BLaER1 treated with 17β-estradiol and CSF1 and Interleukin-3, amounts not matched to agents 10 nM and 100 nM (cell line): Measurements from ENCODE around the gene TADA3.

Experiments used
- H3K27ac ChIP-seq, 11 experiments: shearing (Covaris generic); formaldehyde crosslinking; 2 replicates each; pipeline ENCODE4 v1.8.1; 2022
- H3K27me3 ChIP-seq, 11 experiments: shearing (Covaris generic); formaldehyde crosslinking; 2 replicates each; pipeline ENCODE4 v1.8.1; 2022
- H3K36me3 ChIP-seq, 11 experiments: shearing (Covaris generic); formaldehyde crosslinking; 2 replicates each; pipeline ENCODE4 v1.8.1; 2022
- H3K4me1 ChIP-seq, 10 experiments: shearing (Covaris generic); formaldehyde crosslinking; 2 replicates each; pipeline ENCODE4 v1.8.1; 2022
- H3K4me2 ChIP-seq, 11 experiments: shearing (Covaris generic); formaldehyde crosslinking; 2 replicates each; pipeline ENCODE4 v1.8.1; 2022
- H3K4me3 ChIP-seq, 10 experiments: shearing (Covaris generic); formaldehyde crosslinking; 2 replicates each; pipeline ENCODE4 v1.8.1; 2022
- H3K9ac ChIP-seq, 11 experiments: shearing (Covaris generic); formaldehyde crosslinking; 2 replicates each; pipeline ENCODE4 v1.8.1; 2022
- H3K9me3 ChIP-seq, 11 experiments: shearing (Covaris generic); formaldehyde crosslinking; replicated peaks in 1 of 11; 2 replicates each; pipeline ENCODE4 v1.8.1; 2022
- H4K20me1 ChIP-seq, 11 experiments: shearing (Covaris generic); formaldehyde crosslinking; 2 replicates each; pipeline ENCODE4 v1.8.1; 2022
- Cebpa-rat ChIP-seq, 11 experiments: shearing (Covaris generic); IDR thresholded peaks; 2 replicates each; pipeline ENCODE4 v1.8.1; 2022

The TADA3 gene

DNA sequence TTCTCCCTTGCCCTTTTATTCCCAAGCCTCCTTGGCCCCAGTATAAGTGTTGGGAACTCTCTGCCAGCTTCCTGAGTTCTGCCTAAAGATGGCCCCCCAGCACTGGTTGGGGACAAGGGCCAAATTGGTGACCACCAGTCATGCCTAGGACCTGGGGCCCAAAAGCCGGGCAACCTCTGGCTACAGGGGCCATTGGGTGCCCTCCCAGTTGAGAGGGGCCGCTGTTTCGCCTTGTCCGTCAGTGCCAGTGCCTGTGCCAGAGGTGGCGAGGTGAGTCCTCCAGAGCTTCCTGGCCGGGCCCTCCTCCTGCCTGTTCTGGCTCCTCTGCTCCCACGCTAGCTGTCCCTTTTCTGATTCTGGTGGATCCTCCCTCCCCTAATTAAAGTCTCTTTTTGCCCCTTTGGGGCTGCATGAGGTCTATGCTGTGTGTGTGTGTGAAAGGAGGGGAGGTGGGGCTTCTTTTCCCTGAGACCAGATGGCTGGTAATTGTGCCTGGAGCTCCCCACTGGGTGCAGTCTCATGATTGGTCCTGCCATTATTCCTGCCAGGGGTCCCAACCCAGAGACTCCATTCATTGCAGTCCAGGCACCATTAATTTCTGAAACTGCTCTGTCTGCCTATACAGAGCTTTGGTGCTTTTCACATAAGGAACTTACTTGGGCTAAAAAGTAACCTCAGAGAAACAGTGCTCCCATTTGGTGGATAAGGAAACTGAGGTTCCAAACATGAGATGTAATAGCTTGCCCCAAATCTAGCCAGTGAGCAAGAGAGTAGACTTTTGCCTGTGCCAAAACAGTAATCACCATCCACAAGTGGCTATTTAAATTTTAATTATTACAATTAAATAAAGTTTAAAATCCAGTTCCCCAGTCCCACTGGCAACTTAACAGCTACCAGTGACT lies 14.7 kb upstream of the TADA3 start:
- peaks cover 55 to 74% (median 59%) of the 10 kb centered on the region in 11 experiments for H3K36me3 ChIP-seq
- 0 out of 22 replicates have a peak overlapping the region, but pooled peaks of 1 of the 11 experiments have one; percentile 15 for H3K27ac ChIP-seq

GRCh38 chr3:9806137-9806536 lies 13.9 kb upstream of the TADA3 start:
- Histone ChIP-seq H3K9me3 (no peaks in the 10 kb centered on the region), H3K27me3 (no peaks in the 10 kb centered on the region), H3K27ac (no peak overlapping the region), H3K4me1 (peaks cover 31 to 79% (median 43%) of the 10 kb centered on the region in 10 experiments), H3K9ac (peak overlapping the region in 2 of 11 experiments; percentile 21 to 41; a peak in 1 of 22 replicates), H3K4me3 (no peak overlapping the region), H4K20me1 (peaks cover 7 to 81% (median 59%) of the 10 kb centered on the region in 11 experiments; a peak in 20 of 22 replicates), H3K4me2 (peak overlapping the region in 3 of 11 experiments; percentile 90 to 93 (median 92); a peak in 3 of 22 replicates), H3K36me3 (peaks cover 63 to 75% (median 67%) of the 10 kb centered on the region in 11 experiments)
- no peak for TF ChIP-seq Cebpa-rat (IDR thresholded peaks at IDR 0.05)

More for the DNA sequence above, 14.7 kb upstream of the TADA3 start:
- Histone ChIP-seq H3K27me3 (no peaks in the 10 kb centered on the region), H4K20me1 (peaks cover 3 to 73% (median 51%) of the 10 kb centered on the region in 11 experiments; a peak in 19 of 22 replicates), H3K4me2 (peak overlapping the region in 5 of 11 experiments; percentile 89 to 95 (median 92); a peak in 9 of 22 replicates), H3K9ac (peak overlapping the region in 4 of 11 experiments; percentile 2 to 87 (median 44); a peak in 4 of 22 replicates), H3K4me1 (peaks cover 31 to 79% (median 44%) of the 10 kb centered on the region in 10 experiments), H3K9me3 (no peaks in the 10 kb centered on the region), H3K4me3 (no peak overlapping the region)
- TF ChIP-seq Cebpa-rat (IDR thresholded peaks at IDR 0.05): no peak

DNA sequence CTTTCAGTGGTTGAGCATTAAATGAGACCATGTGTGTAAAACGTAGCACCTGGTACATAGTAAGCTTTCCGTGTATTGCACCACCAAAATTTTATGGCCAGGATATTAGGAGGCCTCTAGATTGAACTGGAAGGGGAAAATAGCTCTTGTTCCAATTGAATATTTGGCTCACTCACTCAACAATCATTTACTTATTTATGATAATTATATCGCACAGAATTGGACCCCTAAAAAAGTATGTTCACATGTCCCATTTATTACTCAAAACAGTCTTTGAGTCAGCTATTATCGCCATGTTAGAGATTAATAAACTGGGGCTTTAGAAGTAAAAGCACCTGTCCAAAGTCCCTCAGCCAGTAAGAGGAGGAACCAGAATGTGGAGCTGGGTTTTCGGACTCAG lies 12.7 kb upstream of the TADA3 start:
- Histone ChIP-seq H3K4me3 (no peak overlapping the region), H3K27ac (no peak overlapping the region), H4K20me1 (peaks cover 12 to 92% (median 70%) of the 10 kb centered on the region in 11 experiments; a peak in 21 of 22 replicates), H3K9me3 (no peaks in the 10 kb centered on the region), H3K4me2 (0 out of 22 replicates have a peak overlapping the region, but pooled peaks of 1 of the 11 experiments have one; percentile 1), H3K4me1 (peaks cover 23 to 68% (median 33%) of the 10 kb centered on the region in 10 experiments), H3K9ac (peak overlapping the region in 2 of 11 experiments; percentile 34 to 42; a peak in 2 of 22 replicates), H3K27me3 (no peaks in the 10 kb centered on the region), H3K36me3 (peaks cover 75 to 85% (median 79%) of the 10 kb centered on the region in 11 experiments)
- no peak for TF ChIP-seq Cebpa-rat (IDR thresholded peaks at IDR 0.05)

DNA sequence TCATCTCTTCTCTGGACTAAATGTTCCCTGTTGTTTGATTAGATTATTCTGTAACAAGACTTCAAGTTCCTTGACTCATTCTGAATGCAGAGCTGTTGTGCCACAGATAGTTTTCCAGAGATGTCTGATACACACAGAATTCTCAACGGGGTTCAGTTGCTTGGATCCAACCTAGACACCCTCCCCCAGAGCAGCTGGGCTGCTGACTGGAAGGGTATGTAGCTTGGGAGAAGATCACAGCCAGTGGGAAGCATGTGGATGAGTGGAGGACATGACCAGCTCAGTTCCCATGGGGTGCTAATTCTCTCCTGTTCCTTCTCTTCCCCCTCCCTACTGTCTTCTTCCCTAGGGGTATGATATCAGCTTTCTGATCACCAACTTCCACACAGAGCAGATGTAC lies 11.2 kb upstream of the TADA3 start:
- peaks cover 15 to 98% (median 85%) of the 10 kb centered on the region in 11 experiments; a peak in 21 of 22 replicates for H4K20me1 ChIP-seq
- no peaks in the 10 kb centered on the region for H3K27me3 ChIP-seq
- peaks cover 11 to 58% (median 22%) of the 10 kb centered on the region in 10 experiments for H3K4me1 ChIP-seq
- H3K36me3 ChIP-seq: peaks cover 90 to 99% (median 94%) of the 10 kb centered on the region in 11 experiments
- H3K4me2 ChIP-seq: 0 out of 22 replicates have a peak overlapping the region, but pooled peaks of 1 of the 11 experiments have one; percentile 24
- H3K4me3 ChIP-seq: no peak overlapping the region
- no peak for TF ChIP-seq Cebpa-rat (IDR thresholded peaks at IDR 0.05)
- H3K9ac ChIP-seq: peak overlapping the region in 3 of 11 experiments; percentile 26 to 55 (median 53); a peak in 2 of 22 replicates
- no peak overlapping the region for H3K27ac ChIP-seq
- no peaks in the 10 kb centered on the region for H3K9me3 ChIP-seq

- Histone ChIP-seq H3K4me1 (peaks cover 3 to 50% (median 5%) of the 10 kb centered on the region in 10 experiments; a peak in 18 of 20 replicates), H3K9ac (no peak overlapping the region), H3K4me3 (no peak overlapping the region), H3K9me3 (no peaks in the 10 kb centered on the region), H3K36me3 (peaks cover 94 to 100% (median 97%) of the 10 kb centered on the region in 11 experiments), H3K4me2 (no peak overlapping the region), H3K27me3 (no peaks in the 10 kb centered on the region), H4K20me1 (peaks cover 42 to 98% (median 90%) of the 10 kb centered on the region in 11 experiments), H3K27ac (no peak overlapping the region)
- TF ChIP-seq Cebpa-rat (IDR thresholded peaks at IDR 0.05): no peak
These were observed 8.3 kb upstream of the TADA3 start for GRCh38 chr3:9800529-9800928.

DNA sequence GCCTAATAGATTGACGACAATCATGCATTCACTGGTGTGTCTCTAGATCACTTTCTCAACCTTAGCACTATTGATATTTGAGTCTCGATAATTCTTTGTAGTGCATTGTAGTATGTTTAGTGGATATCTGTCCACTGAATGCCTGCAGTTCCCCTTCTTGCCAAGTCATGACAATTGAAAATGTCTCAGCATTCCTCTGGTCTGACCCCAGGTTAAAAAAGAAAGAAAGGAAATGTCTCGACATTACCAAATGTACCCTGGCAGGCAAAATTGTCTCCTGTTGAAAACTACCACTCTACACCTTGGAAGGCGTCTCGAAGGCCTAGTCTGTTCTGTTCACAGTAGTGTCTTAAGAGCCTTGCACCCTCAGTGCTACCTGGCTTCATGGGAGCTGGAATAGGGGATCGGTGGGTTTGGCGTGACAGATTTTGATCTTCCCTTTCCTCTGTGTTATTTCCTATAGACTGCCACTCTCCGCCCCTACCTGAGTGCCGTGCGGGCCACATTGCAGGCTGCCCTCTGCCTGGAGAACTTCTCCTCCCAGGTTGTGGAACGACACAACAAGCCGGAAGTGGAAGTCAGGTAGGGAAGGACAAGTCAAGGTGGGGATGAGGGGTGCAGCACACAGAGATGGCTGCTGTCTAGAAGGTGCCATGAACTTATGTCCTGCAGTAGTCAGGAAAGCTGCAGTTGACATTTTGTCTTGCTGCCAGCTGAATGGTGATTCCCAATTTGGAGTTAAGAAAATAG lies 5.1 kb upstream of the TADA3 start:
- no peaks in the 10 kb centered on the region for H3K9me3 ChIP-seq
- no peak overlapping the region for H3K4me2 ChIP-seq
- peaks cover 61 to 88% (median 80%) of the 10 kb centered on the region in 11 experiments for H4K20me1 ChIP-seq
- H3K27me3 ChIP-seq: no peaks in the 10 kb centered on the region
- peaks cover 74 to 86% (median 79%) of the 10 kb centered on the region in 11 experiments for H3K36me3 ChIP-seq
- H3K4me3 ChIP-seq: no peak overlapping the region
- H3K9ac ChIP-seq: peak overlapping the region in 5 of 11 experiments; percentile 1 to 29 (median 7); a peak in 1 of 22 replicates
- no peak overlapping the region for H3K27ac ChIP-seq
- no peak for TF ChIP-seq Cebpa-rat (IDR thresholded peaks at IDR 0.05)
- H3K4me1 ChIP-seq: peaks cover 22 to 41% (median 25%) of the 10 kb centered on the region in 10 experiments

- no peaks in the 10 kb centered on the region for H3K9me3 ChIP-seq
- peaks cover 56 to 69% (median 61%) of the 10 kb centered on the region in 11 experiments for H3K36me3 ChIP-seq
- H3K27ac ChIP-seq: peak overlapping the region in 6 of 11 experiments; percentile 21 to 39 (median 32); a peak in 9 of 22 replicates
- H3K4me2 ChIP-seq: peak overlapping the region; percentile 89 to 98 (median 93)
- H4K20me1 ChIP-seq: peaks cover 55 to 69% (median 67%) of the 10 kb centered on the region in 11 experiments
- no peak for TF ChIP-seq Cebpa-rat (IDR thresholded peaks at IDR 0.05)
- H3K9ac ChIP-seq: peak overlapping the region; percentile 30 to 98 (median 39); a peak in 11 of 22 replicates
- H3K27me3 ChIP-seq: no peaks in the 10 kb centered on the region
- peaks cover 34 to 59% (median 39%) of the 10 kb centered on the region in 10 experiments for H3K4me1 ChIP-seq
- peak overlapping the region in 3 of 10 experiments; percentile 78 to 94 (median 94); a peak in 6 of 20 replicates for H3K4me3 ChIP-seq
These were observed 2.9 kb upstream of the TADA3 start for GRCh38 chr3:9795207-9795606.

- no peak for TF ChIP-seq Cebpa-rat (IDR thresholded peaks at IDR 0.05)
- Histone ChIP-seq H3K9ac (peak overlapping the region; percentile 91 to 100 (median 97); a peak in 16 of 22 replicates), H3K27ac (peak overlapping the region in 8 of 11 experiments; percentile 93 to 99 (median 97); a peak in 9 of 22 replicates), H4K20me1 (peaks cover 50 to 61% (median 59%) of the 10 kb centered on the region in 11 experiments), H3K4me3 (peak overlapping the region; percentile 76 to 96 (median 86); a peak in 18 of 20 replicates), H3K36me3 (peaks cover 51 to 69% (median 60%) of the 10 kb centered on the region in 11 experiments), H3K9me3 (no peaks in the 10 kb centered on the region), H3K27me3 (no peaks in the 10 kb centered on the region), H3K4me1 (peaks cover 34 to 59% (median 40%) of the 10 kb centered on the region in 10 experiments), H3K4me2 (peak overlapping the region; percentile 89 to 98 (median 93))
These were observed 2.1 kb upstream of the TADA3 start for GRCh38 chr3:9794400-9794799.
